Fibroblast of lung (primary cell): ENCODE measurements around the gene ARHGAP28. TPM values are rescaled to one million over a fixed set of nuclear protein-coding genes. Genes with fewer than 3 reads are reported as not detected.

Experiments
- DNase-seq, 2 donors: peaks; one replicate each; pipeline versions ENCODE4 v3.0.0 to v3.0.0-alpha.2; 2010; ENCODE audit warnings: low read depth in 2 of 2
- H2AFZ ChIP-seq: 2 replicates; pipeline ENCODE4 v1.5.1; 2012; ENCODE audit warnings: low read length, control low read depth, inconsistent platforms
- H3K27ac ChIP-seq: 2 replicates; pipeline ENCODE4 v1.5.1; 2011; ENCODE audit warnings: low read length, control low read depth; ENCODE audit not compliant: insufficient read depth
- H3K27me3 ChIP-seq: 2 replicates; pipeline ENCODE4 v1.5.1; 2011; ENCODE audit warnings: mild to moderate bottlenecking, low read length; ENCODE audit not compliant: control insufficient read depth, insufficient read depth
- H3K36me3 ChIP-seq: 2 replicates; pipeline ENCODE4 v1.5.1; 2011; ENCODE audit warnings: low read length; ENCODE audit not compliant: control insufficient read depth, insufficient read depth
- H3K4me1 ChIP-seq: 2 replicates; pipeline ENCODE4 v1.5.1; 2011; ENCODE audit warnings: low read length; ENCODE audit not compliant: control insufficient read depth, insufficient read depth; ENCODE audit errors: extremely low read depth
- H3K4me2 ChIP-seq: 2 replicates; pipeline ENCODE4 v1.5.1; 2011; ENCODE audit warnings: low read length, control low read depth; ENCODE audit not compliant: insufficient read depth; ENCODE audit errors: extremely low read depth
- H3K4me3 ChIP-seq, 4 experiments: fragments of 200-600 bp in 1 of 4; sonication (generic) in 1 of 4; replicated peaks in 1 of 4; 2 replicates each; pipeline ENCODE4 v1.5.1; 2011 to 2016; ENCODE audit warnings: low read length in 4 of 4, low read depth in 3 of 4, mild to moderate bottlenecking in 3 of 4, control low read depth in 2 of 4, inconsistent platforms in 1 of 4, mixed read lengths in 1 of 4; ENCODE audit not compliant: insufficient read depth in 1 of 4; ENCODE audit errors: control extremely low read depth in 1 of 4
- H3K79me2 ChIP-seq: 2 replicates; pipeline ENCODE4 v1.5.1; 2012; ENCODE audit warnings: mild to moderate bottlenecking, low read length, inconsistent platforms; ENCODE audit not compliant: control insufficient read depth, insufficient read depth
- H3K9ac ChIP-seq: 2 replicates; pipeline ENCODE4 v1.5.1; 2011; ENCODE audit warnings: mild to moderate bottlenecking, low read length, control low read depth; ENCODE audit not compliant: insufficient read depth
- H3K9me3 ChIP-seq: 2 replicates; pipeline ENCODE4 v1.5.1; 2012; ENCODE audit warnings: low read depth, low read length; ENCODE audit not compliant: control insufficient read depth, insufficient read depth
- H4K20me1 ChIP-seq: 2 replicates; pipeline ENCODE4 v1.5.1; 2011; ENCODE audit warnings: low read length; ENCODE audit not compliant: control insufficient read depth, insufficient read depth; ENCODE audit errors: extremely low read depth
- EZH2 ChIP-seq: IDR thresholded peaks from 2 replicates; pipeline ENCODE4 v1.5.1; 2012; ENCODE audit warnings: low read length, control low read depth, mild to moderate bottlenecking; ENCODE audit errors: missing control alignments
- polyA plus RNA-seq, 2 donors: library from polyadenylated mRNA; depleted of rRNA in 1 of 2; stranded (reverse) in 1 of 2; unstranded in 1 of 2; fragments of >200 nt; gene quantifications; 2 replicates each; pipeline ENCODE4 v1.2.1, GENCODE V29; 2011 to 2012; ENCODE audit warnings: missing spikeins in 1 of 2
- total RNA-seq: library from RNA; depleted of rRNA; stranded (reverse); fragments of >200 nt; gene quantifications from 2 replicates; pipeline ENCODE4 v1.2.1, GENCODE V29; 2014
- TF ChIP-seq, protein P1 (sequence below), 2 donors: IDR thresholded peaks in 1 of 2; conservative IDR thresholded peaks in 1 of 2; 1 replicate in 1 of 2; 2 replicates in 1 of 2; pipeline ENCODE4 v1.5.1; 2011 to 2012; ENCODE audit warnings: low read length in 2 of 2, control low read depth in 1 of 2, inconsistent platforms in 1 of 2, low read depth in 1 of 2, mild to moderate bottlenecking in 1 of 2

Gene ARHGAP28
- total and polyA plus RNA-seq, 2 donors (not counting 1 experiment from before 2014, with no cell fraction given): 3.3 to 35.0 TPM

DNA sequence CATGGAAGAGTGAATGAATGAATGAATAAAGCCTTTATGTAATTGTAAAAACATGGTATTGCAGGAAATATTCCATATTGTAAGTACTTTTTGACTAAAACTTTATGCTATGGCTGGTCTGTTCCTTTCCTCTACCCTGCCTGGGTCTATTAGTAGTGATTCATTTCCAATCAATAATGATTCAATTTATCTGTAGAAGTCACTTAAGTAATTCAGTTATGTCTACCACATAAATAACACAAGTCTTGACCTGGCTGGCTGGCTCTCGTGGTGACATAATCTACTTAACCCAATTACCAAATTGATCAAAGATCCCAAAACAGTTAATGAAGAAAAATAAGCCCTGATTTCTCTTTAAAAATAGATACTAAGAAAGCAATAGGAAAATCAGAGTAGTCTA, 7.8 kb upstream of the ARHGAP28 start:
- TF ChIP-seq, protein P1, sequence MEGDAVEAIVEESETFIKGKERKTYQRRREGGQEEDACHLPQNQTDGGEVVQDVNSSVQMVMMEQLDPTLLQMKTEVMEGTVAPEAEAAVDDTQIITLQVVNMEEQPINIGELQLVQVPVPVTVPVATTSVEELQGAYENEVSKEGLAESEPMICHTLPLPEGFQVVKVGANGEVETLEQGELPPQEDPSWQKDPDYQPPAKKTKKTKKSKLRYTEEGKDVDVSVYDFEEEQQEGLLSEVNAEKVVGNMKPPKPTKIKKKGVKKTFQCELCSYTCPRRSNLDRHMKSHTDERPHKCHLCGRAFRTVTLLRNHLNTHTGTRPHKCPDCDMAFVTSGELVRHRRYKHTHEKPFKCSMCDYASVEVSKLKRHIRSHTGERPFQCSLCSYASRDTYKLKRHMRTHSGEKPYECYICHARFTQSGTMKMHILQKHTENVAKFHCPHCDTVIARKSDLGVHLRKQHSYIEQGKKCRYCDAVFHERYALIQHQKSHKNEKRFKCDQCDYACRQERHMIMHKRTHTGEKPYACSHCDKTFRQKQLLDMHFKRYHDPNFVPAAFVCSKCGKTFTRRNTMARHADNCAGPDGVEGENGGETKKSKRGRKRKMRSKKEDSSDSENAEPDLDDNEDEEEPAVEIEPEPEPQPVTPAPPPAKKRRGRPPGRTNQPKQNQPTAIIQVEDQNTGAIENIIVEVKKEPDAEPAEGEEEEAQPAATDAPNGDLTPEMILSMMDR (conservative IDR thresholded peaks at IDR 0.05 in 1 of 2, IDR thresholded peaks at IDR 0.05 in 1 of 2; ENCODE audit: low read depth in 1 of 2, low read length in 2 of 2): no peak
- TF ChIP-seq EZH2: no peak
- H3K4me3 ChIP-seq: no peak overlapping the region
- no peaks in the 10 kb centered on the region for H3K79me2 ChIP-seq
- H3K27ac ChIP-seq: no peak overlapping the region
- H3K9ac ChIP-seq: no peak overlapping the region
- no peaks in the 10 kb centered on the region for H4K20me1 ChIP-seq
- no peak overlapping the region for H2AFZ ChIP-seq
- H3K9me3 ChIP-seq: no peaks in the 10 kb centered on the region
- no peaks in the 10 kb centered on the region for H3K36me3 ChIP-seq
- DNase-seq: no peak
- H3K27me3 ChIP-seq: peaks cover under 1% of the 10 kb centered on the region
- no peak overlapping the region for H3K4me2 ChIP-seq
- H3K4me1 ChIP-seq: peaks cover 2% of the 10 kb centered on the region

DNA sequence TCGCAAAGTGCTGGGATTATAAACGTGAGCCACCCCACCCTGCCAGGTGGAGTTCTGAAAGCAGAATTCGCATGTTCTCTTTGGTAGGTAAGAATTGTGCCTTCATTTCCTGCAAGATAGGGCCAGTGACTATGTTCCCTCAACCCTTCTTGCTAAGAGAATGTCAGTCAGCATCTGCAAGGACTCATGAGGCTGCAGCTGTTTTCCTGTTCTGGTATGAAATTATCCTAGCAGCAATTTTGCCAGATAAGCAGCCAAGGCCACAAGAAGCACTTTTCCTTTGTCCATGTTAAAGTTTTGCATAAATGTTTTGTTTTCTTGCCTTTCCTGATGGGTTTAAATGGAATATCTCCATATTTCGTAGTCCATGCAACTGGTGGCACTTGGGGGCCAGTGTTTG, 6.8 kb upstream of the ARHGAP28 start:
- Histone ChIP-seq H3K27me3 (peaks cover 3% of the 10 kb centered on the region), H3K4me3 (no peak overlapping the region), H4K20me1 (no peaks in the 10 kb centered on the region), H3K4me2 (no peak overlapping the region), H3K79me2 (no peaks in the 10 kb centered on the region), H2AFZ (no peak overlapping the region), H3K27ac (no peak overlapping the region), H3K9ac (no peak overlapping the region), H3K4me1 (peaks cover 2% of the 10 kb centered on the region), H3K36me3 (no peaks in the 10 kb centered on the region), H3K9me3 (no peaks in the 10 kb centered on the region)
- no peak for TF ChIP-seq EZH2
- no peak for DNase-seq

DNA sequence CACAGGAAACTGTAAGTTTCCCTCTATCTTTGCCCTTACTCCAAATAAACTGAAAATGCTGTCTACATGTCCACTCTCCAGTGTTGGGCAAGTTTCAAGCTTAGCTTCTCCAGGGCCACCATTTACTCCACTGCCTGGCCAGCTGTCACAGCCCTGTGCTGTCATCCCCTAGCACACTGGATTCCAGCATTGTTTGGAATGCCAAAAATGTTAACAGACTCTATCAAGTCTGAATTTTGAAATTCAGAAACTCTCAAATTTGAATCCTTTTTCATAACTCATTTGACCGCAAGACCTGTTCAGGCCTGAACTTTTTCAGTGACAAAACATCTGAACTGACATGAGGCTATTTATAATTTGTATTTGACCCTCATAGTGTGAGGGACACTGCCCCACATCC, 5.2 kb upstream of the ARHGAP28 start:
- no peak overlapping the region for H3K9ac ChIP-seq
- no peaks in the 10 kb centered on the region for H4K20me1 ChIP-seq
- no peak overlapping the region for H3K27ac ChIP-seq
- H3K27me3 ChIP-seq: peaks cover 3% of the 10 kb centered on the region
- H3K4me2 ChIP-seq: no peak overlapping the region
- no peaks in the 10 kb centered on the region for H3K36me3 ChIP-seq
- no peak overlapping the region for H2AFZ ChIP-seq
- no peak for TF ChIP-seq EZH2
- TF ChIP-seq, protein P1 (conservative IDR thresholded peaks at IDR 0.05 in 1 of 2, IDR thresholded peaks at IDR 0.05 in 1 of 2; ENCODE audit: low read depth in 1 of 2, low read length in 2 of 2): no peak
- H3K4me1 ChIP-seq: no peaks in the 10 kb centered on the region
- no peak for DNase-seq
- no peaks in the 10 kb centered on the region for H3K79me2 ChIP-seq
- H3K4me3 ChIP-seq: no peak overlapping the region
- no peaks in the 10 kb centered on the region for H3K9me3 ChIP-seq
